Endothelial cell of umbilical vein (primary cell): ENCODE measurements around the gene VPS13A. TPM values are rescaled to one million over a fixed set of nuclear protein-coding genes. Genes with fewer than 3 reads are reported as not detected.

Source experiments
- BruUV-seq: library from RNA; stranded (reverse); fragments of 400-500 nt; replicated peaks from 2 replicates; lab custom pipeline; 2021; lab: Mats Ljungman, UMichigan
- CTCF ChIA-PET: fragments of 300-600, 350-600 bp; sonication (Branson Sonifier 250); formaldehyde crosslinking; loops from one replicate; lab custom pipeline; 2021; ENCODE audit warnings: antibody characterized with exemption, inconsistent platforms; lab: Charles Lee
- POLR2A ChIA-PET: fragments of 300-600, 350-600 bp; sonication (Branson Sonifier 250); formaldehyde crosslinking; loops from one replicate; lab custom pipeline; 2021; ENCODE audit warnings: antibody characterized with exemption, inconsistent platforms; lab: Charles Lee
- DNase-seq: peaks from one replicate; pipeline ENCODE4 v3.0.0-alpha.2; 2011; ENCODE audit warnings: low read depth, low spot score
- FAIRE-seq: peaks from 2 replicates; lab custom pipeline; 2011; peaks lifted over from hg19 to GRCh38; lab: Jason Lieb, UNC
- H2AFZ ChIP-seq: 2 replicates; pipeline ENCODE4 v1.6.0; 2012; ENCODE audit warnings: low read depth, low read length, control low read depth, inconsistent platforms
- H3K27ac ChIP-seq: 2 replicates; pipeline ENCODE4 v1.5.1; 2011; ENCODE audit warnings: low read depth, mild to moderate bottlenecking, control low read depth, low read length, moderate library complexity; ENCODE audit not compliant: insufficient read depth
- H3K27me3 ChIP-seq, 2 experiments: 2 replicates each; pipeline versions ENCODE4 v1.6.0 to v1.6.1; 2011; ENCODE audit warnings: low read length in 2 of 2, mixed read lengths in 1 of 2; ENCODE audit not compliant: control insufficient read depth in 2 of 2, insufficient read depth in 2 of 2
- H3K36me3 ChIP-seq, 2 experiments: 2 replicates in 1 of 2; 3 replicates in 1 of 2; pipeline ENCODE4 v1.5.1; 2011; ENCODE audit warnings: low read length in 2 of 2, mild to moderate bottlenecking in 1 of 2, moderate library complexity in 1 of 2; ENCODE audit not compliant: control insufficient read depth in 2 of 2, insufficient read depth in 2 of 2; ENCODE audit errors: extremely low read depth in 1 of 2
- H3K4me1 ChIP-seq: 3 replicates; pipeline ENCODE4 v1.5.1; 2011; ENCODE audit warnings: mild to moderate bottlenecking, low read length; ENCODE audit not compliant: control insufficient read depth, insufficient read depth; ENCODE audit errors: extremely low read depth
- H3K4me2 ChIP-seq: 2 replicates; pipeline ENCODE4 v1.6.1; 2011; ENCODE audit warnings: low read length, control low read depth, mixed read lengths; ENCODE audit not compliant: insufficient read depth
- H3K4me3 ChIP-seq, 3 experiments: fragments of 200-600 bp in 1 of 3; sonication (generic), shearing (Covaris generic) in 1 of 3; replicated peaks in 1 of 3; 2 replicates each; pipeline ENCODE4 v1.5.1; 2011 to 2016; ENCODE audit warnings: control low read depth in 3 of 3, low read length in 3 of 3, mild to moderate bottlenecking in 2 of 3, inconsistent platforms in 1 of 3, low read depth in 1 of 3, moderate library complexity in 1 of 3; ENCODE audit not compliant: insufficient read depth in 1 of 3
- H3K79me2 ChIP-seq: 2 replicates; pipeline ENCODE4 v1.6.0; 2012; ENCODE audit warnings: low read length, inconsistent platforms; ENCODE audit not compliant: control insufficient read depth, insufficient read depth
- H3K9ac ChIP-seq: replicated peaks from 2 replicates; pipeline ENCODE3; 2011; ENCODE audit warnings: low read length, control low read depth; ENCODE audit not compliant: insufficient read depth; ENCODE audit errors: extremely low read depth
- H3K9me1 ChIP-seq: replicated peaks from 3 replicates; pipeline ENCODE4 v1.6.0; 2011; ENCODE audit warnings: mild to moderate bottlenecking, low read length; ENCODE audit not compliant: control insufficient read depth, insufficient read depth; ENCODE audit errors: extremely low read depth
- H3K9me3 ChIP-seq: replicated peaks from 2 replicates; pipeline ENCODE4 v1.5.1; 2012; ENCODE audit warnings: low read length, inconsistent platforms; ENCODE audit not compliant: control insufficient read depth, insufficient read depth
- H4K20me1 ChIP-seq: replicated peaks from 2 replicates; pipeline ENCODE3; 2011; ENCODE audit warnings: mild to moderate bottlenecking, low read length; ENCODE audit not compliant: control insufficient read depth, insufficient read depth; ENCODE audit errors: extremely low read depth
- CTCF ChIP-seq, 2 donors: IDR thresholded peaks; 1 replicate in 1 of 2; 2 replicates in 1 of 2; pipeline ENCODE4 v1.5.1; 2011; ENCODE audit warnings: low read length in 2 of 2, mild to moderate bottlenecking in 2 of 2, moderate library complexity in 2 of 2, control low read depth in 1 of 2, inconsistent platforms in 1 of 2, low read depth in 1 of 2; ENCODE audit not compliant: insufficient read depth in 1 of 2; ENCODE audit errors: extremely low read depth in 1 of 2
- EZH2 ChIP-seq: IDR thresholded peaks from 2 replicates; pipeline ENCODE4 v1.6.1; 2012; ENCODE audit warnings: borderline replicate concordance, low read depth, mild to moderate bottlenecking, moderate library complexity, low read length, inconsistent platforms; ENCODE audit not compliant: severe bottlenecking
- FOS ChIP-seq: IDR thresholded peaks from 2 replicates; pipeline ENCODE4 v1.6.1; 2011; ENCODE audit warnings: mild to moderate bottlenecking, low read length, moderate library complexity, borderline replicate concordance; ENCODE audit not compliant: insufficient read depth
- GATA2 ChIP-seq: IDR thresholded peaks from 2 replicates; pipeline ENCODE4 v1.7.0; 2011; ENCODE audit warnings: low read depth, mild to moderate bottlenecking, moderate library complexity, mixed read lengths, low read length; ENCODE audit not compliant: insufficient read length, insufficient read depth
- JUN ChIP-seq: IDR thresholded peaks from 2 replicates; pipeline ENCODE4 v1.6.1; 2011; ENCODE audit warnings: borderline replicate concordance, low read depth; ENCODE audit not compliant: insufficient read length, insufficient read depth
- MAX ChIP-seq: IDR thresholded peaks from 2 replicates; pipeline ENCODE4 v1.6.1; 2011; ENCODE audit not compliant: insufficient read depth, insufficient read length
- MYC ChIP-seq: IDR thresholded peaks from one replicate; pipeline ENCODE4 v1.6.1; 2011; ENCODE audit warnings: mild to moderate bottlenecking, low read depth, low read length
- POLR2A ChIP-seq: IDR thresholded peaks from 2 replicates; pipeline ENCODE4 v1.6.1; 2012; ENCODE audit warnings: low read depth, mild to moderate bottlenecking, control low read depth, low read length
- POLR2AphosphoS5 ChIP-seq: IDR thresholded peaks from 2 replicates; pipeline ENCODE4 v1.6.1; 2012; ENCODE audit warnings: low read depth, mild to moderate bottlenecking, control low read depth, low read length, moderate library complexity; ENCODE audit not compliant: insufficient read depth
- dilution Hi-C: fragments of 300-500 bp; cut with MboI; formaldehyde crosslinking; loops from one replicate; pipeline ENCODE4 v1.15.0; 2019; ENCODE audit warnings: low sequenced_read_pairs; ENCODE audit not compliant: extremely low pct_ligation_motif_present
- intact Hi-C: fragments of 100-400 bp; cut with micrococcal nuclease; formaldehyde crosslinking; loops from one replicate; pipeline ENCODE4 v1.10.0; 2022
- polyA plus RNA-seq, 4 experiments: library from polyadenylated mRNA; depleted of rRNA in 3 of 4; stranded (reverse) in 3 of 4; unstranded in 1 of 4; fragments of >200 nt; gene quantifications; 2 replicates each; pipeline versions ENCODE4 v1.2.1 to v1.2.3, GENCODE V29; 2011 to 2012; ENCODE audit warnings: missing spikeins in 1 of 4
- total RNA-seq: library from RNA; stranded (reverse); gene quantifications from 2 replicates; pipeline ENCODE4 v1.2.3, GENCODE V29; 2021

VPS13A gene
- total and polyA plus RNA-seq, 2 donors (not counting 3 experiments of a cell fraction or from before 2014, with no cell fraction given) = 4.7 to 33.3 TPM

GRCh38 chr9:77162366-77162765 is 15.0 kb upstream of the VPS13A start:
- H3K4me1 ChIP-seq = peaks cover 27% of the 10 kb centered on the region
- H3K79me2 ChIP-seq = no peaks in the 10 kb centered on the region
- no peaks in the 10 kb centered on the region for H3K27me3 ChIP-seq
- TF ChIP-seq FOS (no peak), MAX (no peak), POLR2AphosphoS5 (no peak), JUN (no peak), EZH2 (no peak), POLR2A (no peak), GATA2 (no peak), MYC (no peak), CTCF (IDR thresholded peaks at IDR 0.05; ENCODE audit: extremely low read depth in 1 of 2, insufficient read depth in 1 of 2, low read depth in 1 of 2, low read length in 2 of 2) (no peak)
- H3K9ac ChIP-seq = no peak overlapping the region
- DNase-seq = no peak
- intact Hi-C loops (no loop called here), dilution Hi-C loops (no loop called here)
- H3K9me3 ChIP-seq = no peaks in the 10 kb centered on the region
- H2AFZ ChIP-seq = no peak overlapping the region
- H3K4me2 ChIP-seq = no peak overlapping the region
- no peak overlapping the region for H3K4me3 ChIP-seq
- peaks cover 2% of the 10 kb centered on the region for H3K9me1 ChIP-seq
- ChIA-PET CTCF (interaction anchor here (0.9 to 2.9 kb wide), 5 partner anchors 9 to 353 kb away, joined by 3 to 11 read pairs (median 6); no protein-coding TSS in a partner anchor), POLR2A (no interaction called here)
- no peak for FAIRE-seq
- BruUV-seq = no TSS peak
- H3K36me3 ChIP-seq = no peaks in the 10 kb centered on the region
- no peaks in the 10 kb centered on the region for H4K20me1 ChIP-seq
- H3K27ac ChIP-seq = no peak overlapping the region
